22Rv1 (cell line): ENCODE results near the gene CAMTA1.

Source experiments
- ZFX ChIP-seq: fragments of 450-650 bp; IDR thresholded peaks from 2 replicates; pipeline ENCODE4 v1.6.1; 2017; ENCODE audit warnings: antibody characterized with exemption, borderline replicate concordance
- TF ChIP-seq, protein P1 (sequence below): fragments of 450-650 bp; IDR thresholded peaks from 2 replicates; pipeline ENCODE4 v1.5.1; 2017; ENCODE audit warnings: mild to moderate bottlenecking

DNA sequence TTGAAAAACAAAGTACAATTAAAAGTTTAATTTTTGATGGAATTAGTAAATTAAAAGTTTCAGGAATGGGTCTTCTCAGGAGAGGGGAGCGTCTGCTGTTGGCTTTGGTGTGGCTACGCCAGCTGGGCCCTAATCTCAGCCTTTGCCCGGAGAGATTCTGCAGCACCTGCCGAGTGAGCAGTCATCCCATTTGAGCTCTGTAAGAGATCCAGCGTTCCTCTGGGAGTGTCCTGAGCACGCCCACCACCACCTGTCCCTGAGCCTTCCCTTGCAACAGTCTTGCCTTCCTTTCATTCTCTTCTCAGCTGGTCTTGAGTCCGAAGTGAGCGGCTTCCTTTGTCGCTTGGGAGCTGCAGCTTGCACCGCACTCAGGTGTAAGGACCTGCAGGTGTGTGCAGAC, 263.1 kb downstream of the CAMTA1 start:
- TF ChIP-seq, protein P1, sequence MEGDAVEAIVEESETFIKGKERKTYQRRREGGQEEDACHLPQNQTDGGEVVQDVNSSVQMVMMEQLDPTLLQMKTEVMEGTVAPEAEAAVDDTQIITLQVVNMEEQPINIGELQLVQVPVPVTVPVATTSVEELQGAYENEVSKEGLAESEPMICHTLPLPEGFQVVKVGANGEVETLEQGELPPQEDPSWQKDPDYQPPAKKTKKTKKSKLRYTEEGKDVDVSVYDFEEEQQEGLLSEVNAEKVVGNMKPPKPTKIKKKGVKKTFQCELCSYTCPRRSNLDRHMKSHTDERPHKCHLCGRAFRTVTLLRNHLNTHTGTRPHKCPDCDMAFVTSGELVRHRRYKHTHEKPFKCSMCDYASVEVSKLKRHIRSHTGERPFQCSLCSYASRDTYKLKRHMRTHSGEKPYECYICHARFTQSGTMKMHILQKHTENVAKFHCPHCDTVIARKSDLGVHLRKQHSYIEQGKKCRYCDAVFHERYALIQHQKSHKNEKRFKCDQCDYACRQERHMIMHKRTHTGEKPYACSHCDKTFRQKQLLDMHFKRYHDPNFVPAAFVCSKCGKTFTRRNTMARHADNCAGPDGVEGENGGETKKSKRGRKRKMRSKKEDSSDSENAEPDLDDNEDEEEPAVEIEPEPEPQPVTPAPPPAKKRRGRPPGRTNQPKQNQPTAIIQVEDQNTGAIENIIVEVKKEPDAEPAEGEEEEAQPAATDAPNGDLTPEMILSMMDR = no peak
- TF ChIP-seq ZFX = no peak
